Measurements from ENCODE around the gene DHCR24.

DHCR24 gene

DNA sequence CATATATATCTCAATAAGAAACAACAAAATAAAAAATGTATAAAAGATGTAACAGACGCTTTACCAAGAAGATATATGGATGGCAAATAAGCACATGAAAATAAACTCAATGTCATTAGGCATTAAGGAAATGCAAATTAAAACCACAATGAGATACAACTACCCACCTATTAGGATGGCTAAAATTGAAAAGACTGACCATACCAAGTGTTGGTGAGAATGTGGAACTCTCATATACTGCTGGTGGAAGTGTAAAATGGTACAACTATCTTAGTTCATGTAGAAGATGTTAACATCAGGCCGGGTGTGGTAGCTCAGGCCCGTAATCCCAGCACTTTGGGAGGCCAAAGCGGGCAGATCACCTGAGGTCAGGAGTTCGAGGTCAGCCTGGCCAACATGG lies 43.5 kb downstream of the DHCR24 start:
- DNase-seq, result no peak

DNA sequence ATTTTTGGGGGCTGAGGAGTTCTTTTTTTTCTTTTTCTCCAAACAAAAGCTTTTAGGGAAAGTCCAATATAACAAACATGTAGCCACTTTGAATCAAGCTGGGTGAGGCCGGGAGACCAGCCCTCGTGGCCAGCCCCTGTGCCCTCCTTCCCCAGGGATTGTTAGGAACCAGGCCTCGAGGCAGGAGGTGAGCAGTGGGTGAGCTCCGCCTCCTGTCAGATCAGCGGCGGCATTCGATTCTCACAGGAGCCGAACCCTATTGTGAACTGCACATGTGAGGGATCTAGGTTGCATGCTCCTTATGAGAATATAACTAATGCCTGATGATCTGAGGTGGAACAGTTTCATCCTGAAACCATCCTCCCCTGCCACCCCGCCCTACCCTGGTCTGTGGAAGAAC lies 44.0 kb downstream of the DHCR24 start:
- DNase-seq, result no peak

GRCh38 chr1:54842206-54842915 lies 44.6 kb downstream of the DHCR24 start:
- no peak for DNase-seq

DNA sequence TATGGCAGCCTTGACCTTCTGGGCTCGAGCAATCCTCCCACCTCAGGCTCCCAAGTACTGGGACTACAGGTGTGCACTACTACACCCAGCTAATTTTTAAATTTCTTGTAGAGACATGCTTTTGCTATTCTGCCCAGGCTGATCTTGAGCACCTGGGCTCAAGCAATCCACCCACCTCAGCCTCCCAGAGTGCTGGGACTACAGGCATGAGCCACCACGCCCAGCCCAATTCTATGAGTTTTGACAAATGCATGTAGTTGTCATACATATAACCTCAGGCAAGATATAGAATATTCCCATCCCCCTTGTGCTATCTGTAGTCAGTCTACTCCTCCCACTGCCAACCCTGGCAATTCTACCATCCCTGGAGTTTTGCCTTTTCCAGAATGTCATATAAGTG lies 47.2 kb downstream of the DHCR24 start:
- DNase-seq, result no peak

DNA sequence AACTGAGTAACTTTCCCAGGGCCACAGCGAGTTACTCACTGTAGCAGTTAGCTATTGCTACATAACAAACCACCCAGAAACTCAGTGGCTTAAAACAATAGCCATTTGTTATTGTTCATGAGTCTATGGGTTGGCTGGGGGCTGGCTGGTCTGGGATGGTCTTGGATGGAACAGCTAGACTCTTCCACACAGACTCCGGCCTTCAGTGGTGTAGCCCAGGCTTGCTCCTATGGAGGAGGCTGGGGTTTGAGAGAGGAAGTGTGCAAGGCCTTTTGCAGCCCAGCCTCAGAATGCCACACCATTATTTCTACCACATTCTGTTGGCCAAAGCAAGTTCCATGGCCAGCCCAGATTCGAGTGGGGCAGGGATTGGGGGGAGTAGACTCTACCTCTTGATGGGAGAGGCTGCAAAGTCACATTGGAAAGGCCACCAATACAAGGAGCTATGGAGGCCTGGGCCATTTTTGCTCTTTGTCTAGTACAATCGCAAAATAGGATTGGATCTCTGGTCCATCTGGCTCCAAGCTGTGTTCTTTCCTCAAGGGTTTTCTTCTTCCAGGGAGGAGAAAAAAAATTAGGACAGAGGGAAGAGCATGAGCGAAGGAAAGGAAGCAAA lies 48.3 kb downstream of the DHCR24 start:
- no peak for DNase-seq

DNA sequence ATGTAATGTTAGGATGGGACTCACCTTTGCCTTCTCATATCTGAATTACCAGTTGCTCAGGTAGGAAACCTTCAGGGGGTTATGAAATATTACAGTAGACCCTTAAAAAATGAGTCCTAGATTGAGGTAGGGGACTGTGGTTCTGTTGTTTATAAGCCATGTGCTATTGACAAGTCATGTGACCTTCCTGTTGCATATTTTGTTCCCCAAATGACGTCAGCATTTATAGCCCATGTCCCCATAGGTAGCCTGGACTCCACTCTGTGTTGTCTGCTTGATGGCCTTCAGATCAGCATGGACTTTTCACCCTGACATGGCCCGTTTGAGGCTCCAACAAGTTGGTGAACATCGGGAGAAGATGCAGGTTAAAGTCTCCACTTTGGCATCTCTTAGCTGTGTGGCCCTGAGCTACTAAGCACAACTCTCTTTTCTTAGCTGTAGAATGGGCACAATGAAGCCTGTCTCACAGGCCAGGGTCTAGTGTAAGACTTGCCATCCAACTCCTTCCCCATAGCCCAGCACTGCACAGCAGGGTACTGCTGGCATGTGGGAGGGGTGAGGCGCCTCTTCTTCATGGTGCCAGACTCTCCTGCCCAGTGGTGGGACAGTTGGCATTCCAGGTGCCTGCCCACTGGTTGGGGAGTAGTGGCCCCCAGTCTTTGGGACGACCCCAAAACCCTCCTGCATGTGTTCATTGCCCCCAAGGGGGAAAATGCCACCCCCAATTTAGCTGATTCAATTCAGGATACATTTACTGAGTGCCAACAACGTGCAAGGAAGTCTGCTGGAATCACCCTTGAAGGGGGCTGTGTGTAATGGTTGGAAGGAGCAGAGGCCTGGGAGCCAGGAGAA lies 49.8 kb downstream of the DHCR24 start:
- DNase-seq, result no peak

DNA sequence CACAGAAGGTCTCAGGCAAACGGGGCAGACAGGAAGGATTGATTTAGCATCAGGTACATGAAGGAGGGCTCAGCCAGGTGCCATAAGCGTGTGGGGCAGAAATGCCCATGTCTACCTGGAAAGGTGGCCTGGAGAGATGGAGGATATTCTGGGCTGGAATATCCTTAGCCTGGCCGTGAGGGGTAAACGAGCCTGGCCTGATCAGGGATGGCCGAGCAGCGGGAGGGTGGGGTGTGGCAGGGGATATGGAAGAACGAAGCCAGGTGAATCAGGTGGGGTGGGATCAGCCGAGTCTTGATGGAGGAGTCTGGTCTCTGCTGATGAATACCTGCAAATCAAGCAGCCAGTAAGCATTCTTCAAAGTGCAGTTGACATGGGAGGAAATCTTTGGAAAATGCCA lies 50.4 kb downstream of the DHCR24 start:
- DNase-seq, result no peak

GRCh38 chr1:54835970-54836369 lies 51.0 kb downstream of the DHCR24 start:
- DNase-seq, result no peak

GRCh38 chr1:54835131-54835898 lies 51.7 kb downstream of the DHCR24 start:
- no peak for DNase-seq

- DNase-seq, result no peak
Measured at GRCh38 chr1:54834007-54834541, 52.9 kb downstream of the DHCR24 start.

DNA sequence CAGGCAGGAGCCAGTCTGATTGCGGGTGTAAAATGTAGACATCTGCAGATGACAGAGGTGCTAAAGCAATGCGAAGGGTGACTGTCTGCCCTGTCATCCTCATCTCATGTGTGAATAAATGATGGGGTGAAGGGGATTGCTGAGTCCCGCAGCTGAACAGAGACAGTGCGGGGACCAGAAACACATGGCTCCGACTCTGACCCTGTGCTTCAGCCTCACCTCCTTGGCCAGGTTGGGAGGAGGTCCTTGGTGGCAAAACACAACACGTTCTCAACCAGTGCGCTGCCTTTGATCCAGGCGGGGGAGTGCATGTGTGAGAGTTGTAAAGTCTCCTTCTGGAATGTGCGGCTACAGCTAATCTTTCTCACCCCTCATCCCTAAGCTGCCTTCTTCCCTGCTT lies 53.9 kb downstream of the DHCR24 start:
- DNase-seq, result no peak

DNA sequence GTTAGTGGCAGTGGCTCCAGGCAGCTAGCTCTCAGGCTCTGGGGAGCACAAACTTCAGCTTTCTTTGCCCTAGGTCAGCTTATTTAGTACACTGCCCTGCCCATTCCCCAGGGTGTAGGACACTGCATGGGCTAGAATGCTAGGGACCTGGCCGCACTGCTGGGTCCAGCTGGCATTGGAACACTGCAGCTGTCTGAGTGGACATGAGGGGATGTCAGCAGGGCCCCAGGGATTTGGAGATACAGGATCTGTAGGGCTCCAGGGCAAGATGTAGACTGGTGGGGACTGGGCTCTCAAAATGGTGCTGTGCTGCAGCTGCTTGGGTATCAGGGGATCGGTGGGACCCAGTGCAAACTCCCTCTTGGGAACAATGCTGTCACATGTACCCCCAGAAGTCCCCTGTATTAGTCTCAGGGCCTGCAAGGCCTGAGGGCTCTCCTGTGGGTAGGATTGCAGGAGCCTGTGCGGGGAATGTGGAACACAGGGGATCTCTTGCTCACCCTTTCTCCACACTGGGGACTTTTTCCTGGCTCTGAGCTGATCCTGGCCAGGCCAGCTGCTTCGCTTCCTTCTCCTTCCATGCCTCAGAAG lies 60.7 kb downstream of the DHCR24 start:
- DNase-seq, result no peak

DNA sequence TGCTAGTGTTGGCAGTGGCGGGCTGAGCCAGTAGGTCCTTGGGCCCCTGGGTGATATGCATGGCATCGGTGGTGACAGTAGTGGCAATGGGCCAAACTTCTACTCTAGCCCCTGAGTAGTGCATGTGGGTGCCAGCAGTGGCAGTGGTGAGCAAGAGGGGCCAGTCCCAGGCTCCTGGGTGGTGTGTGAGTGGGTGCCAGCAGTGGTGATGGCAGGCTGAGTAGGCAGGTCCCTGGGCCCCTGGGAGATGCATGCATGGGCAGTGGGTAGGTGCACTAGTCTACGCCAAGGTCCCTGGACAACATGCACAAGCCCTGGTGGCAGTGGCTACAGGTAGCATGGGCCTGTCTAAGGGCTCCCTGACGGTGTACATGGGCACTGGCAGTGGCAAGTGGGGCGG lies 61.3 kb downstream of the DHCR24 start:
- no peak for DNase-seq

DNA sequence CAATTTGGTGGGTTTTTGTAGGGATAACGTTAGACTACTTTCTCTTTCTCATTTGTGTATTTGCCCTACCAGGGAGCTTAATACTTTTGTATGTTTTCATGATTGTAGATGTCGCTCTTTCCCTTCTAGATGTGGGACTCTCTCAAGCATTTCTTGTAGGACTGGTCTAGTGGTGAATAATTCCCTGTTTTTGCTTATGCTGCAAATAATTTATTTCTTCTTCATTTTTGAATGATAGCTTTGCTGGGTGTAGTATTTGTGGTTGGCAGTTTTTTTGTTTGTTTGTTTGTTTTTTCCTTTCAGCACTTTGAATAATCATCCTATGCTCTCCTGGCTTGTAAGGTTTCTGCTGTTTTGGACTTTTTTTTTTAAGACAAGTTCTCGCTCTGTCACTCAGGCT lies 63.3 kb downstream of the DHCR24 start:
- DNase-seq, result no peak

- DNase-seq, result no peak
Measured at GRCh38 chr1:54819733-54820132, 67.3 kb downstream of the DHCR24 start.

DNA sequence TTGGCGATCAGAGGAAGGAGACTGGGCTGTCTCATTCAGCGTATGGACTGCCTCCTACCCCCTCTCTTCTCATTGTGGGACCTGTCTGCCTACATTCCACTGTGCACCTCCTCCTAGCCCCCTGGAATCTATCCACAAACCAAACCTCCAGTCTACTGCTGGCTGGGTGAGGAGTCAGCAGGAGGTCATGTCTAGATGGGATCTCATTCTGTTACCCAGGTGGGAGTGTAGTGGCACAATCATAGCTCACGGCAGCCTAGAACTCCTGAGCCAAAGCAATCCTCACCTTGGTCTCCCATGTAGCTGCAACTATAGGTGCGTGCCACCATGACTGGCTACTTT lies 67.8 kb downstream of the DHCR24 start:
- DNase-seq, result no peak

DNA sequence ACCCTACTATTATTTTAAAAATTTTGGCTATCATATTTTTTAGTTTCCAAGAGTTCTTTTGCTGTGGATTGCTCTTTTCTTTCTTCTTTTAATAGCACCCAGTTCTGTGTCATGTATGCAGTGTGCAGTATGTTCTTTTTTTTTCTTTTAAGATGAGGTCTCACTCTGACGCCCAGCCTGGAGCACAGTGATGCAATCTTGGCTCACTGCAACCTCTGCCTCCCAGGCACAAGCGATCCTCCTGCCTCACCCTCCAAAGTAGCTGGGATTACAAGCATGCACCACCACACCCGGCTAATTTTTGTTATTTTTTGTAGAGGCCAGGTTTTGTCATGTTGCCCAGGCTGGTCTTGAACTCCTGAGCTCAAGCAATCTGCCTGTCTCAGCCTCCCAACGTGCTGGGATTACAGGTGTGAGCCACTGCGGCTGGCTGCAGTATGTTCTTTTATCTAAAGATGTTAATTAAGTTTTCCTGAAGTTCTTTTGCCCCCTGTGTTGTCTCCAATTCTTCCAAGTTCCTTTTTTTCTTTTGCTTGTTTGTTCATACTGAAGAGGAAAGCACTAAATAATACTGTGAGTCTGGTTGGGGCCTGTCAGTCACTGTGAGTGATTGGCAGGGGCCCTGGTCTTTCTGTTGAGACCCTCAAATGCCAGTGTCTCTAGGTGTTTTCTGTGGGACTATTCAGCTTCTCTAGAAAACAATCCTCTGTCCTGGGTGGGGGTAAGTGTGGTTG lies 68.4 kb downstream of the DHCR24 start:
- DNase-seq, result no peak

DNA sequence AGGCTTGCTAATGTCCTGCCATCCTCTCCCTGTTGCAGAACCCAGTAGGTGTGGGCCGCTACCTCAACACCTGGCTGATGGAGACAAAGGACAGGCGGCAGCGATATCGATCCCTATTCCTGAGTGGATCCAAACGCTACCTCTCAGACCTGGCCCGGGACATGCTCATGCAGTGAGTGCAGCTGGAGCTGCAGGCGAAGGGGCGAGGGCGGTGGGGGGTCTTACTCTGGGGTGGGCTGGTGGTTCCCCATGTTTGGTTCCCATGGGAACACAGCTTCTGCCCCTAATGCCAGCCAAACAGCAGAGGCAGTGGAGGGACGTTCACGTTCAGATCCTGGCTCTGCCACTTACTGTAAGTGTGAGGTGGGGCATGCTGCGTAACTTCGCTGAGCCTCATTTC lies 70.0 kb downstream of the DHCR24 start:
- no peak for DNase-seq

- DNase-seq, result no peak
Measured at GRCh38 chr1:54816130-54816529, 70.9 kb downstream of the DHCR24 start.

DNA sequence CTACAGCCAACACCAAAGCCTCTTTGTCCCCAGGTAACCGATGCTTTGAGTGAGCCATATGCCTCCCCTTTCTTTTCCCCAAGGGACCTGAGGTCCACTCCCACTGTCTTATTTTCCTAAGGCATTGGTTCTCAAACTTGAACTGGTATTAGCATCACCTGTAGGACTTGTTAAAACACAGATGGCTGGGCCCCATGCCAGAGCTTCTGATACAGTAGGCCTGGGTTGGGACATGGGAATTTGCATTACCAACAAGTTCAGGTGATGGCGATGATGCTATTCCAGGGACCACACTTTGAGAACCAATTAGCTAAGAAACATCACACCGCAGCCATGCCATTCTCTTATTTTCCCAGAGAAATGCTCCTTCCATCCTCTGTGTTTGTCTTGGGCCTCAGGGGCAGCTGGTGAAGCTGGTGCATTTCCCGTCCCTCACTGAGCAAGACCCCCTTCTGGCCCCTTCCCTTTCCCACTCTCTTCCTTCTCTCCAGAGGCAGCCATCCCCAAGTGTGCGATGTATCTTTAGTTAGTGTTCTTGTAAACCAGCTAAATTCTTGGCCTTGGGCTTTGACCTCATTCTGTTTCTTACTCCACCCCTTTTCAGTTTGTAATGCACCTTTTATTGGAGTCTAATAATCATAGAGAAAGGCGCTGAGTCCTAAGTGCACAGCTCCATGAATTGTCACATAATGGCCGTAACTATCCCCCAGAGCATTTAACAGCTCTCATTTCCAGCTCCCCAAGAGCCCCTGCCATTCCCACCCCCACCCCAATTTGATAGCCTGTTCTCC lies 71.7 kb downstream of the DHCR24 start:
- no peak for DNase-seq

- no peak for DNase-seq
Measured at GRCh38 chr1:54814571-54814970, 72.4 kb downstream of the DHCR24 start.

Data from stimulated activated naive CD4-positive, alpha-beta T cell (primary cell).